Measurements from ENCODE around the gene ARHGAP15.

GRCh38 chr2:143719406-143719805, 590.2 kb downstream of the ARHGAP15 start:
- TF ChIP-seq CTCF (IDR thresholded peaks at IDR 0.05; ENCODE audit: insufficient read depth, low read length, poor library complexity, severe bottlenecking) (no peak), EZH2phosphoT487 (conservative IDR thresholded peaks at IDR 0.05; ENCODE audit: low read length) (no peak)

Data from SU-DHL-6 (cell line).